GM23338 (cell line): Measurements from ENCODE around the gene ZNF692. TPM values are rescaled to one million over a fixed set of nuclear protein-coding genes. Genes with fewer than 3 reads are reported as not detected.

ENCODE experiments used
- microRNA-seq: library from miRNA; unstranded; fragments of <30 nt; microRNA quantifications from one replicate; pipeline ENCODE4, GENCODE V29; 2017
- polyA plus RNA-seq: library from polyadenylated mRNA; unstranded; fragments of >200 nt; fragmentation: Nextera tagmentation; extraction: Ambion mirVana; gene quantifications from 2 replicates; pipeline ENCODE4 v1.2.1, GENCODE V29; 2016
- small RNA-seq: library from RNA; depleted of rRNA; stranded (forward); fragments of <200 nt; gene quantifications from one replicate; pipeline ENCODE3, GENCODE V24; 2014; ENCODE audit warnings: low replicate concordance
- total RNA-seq: library from RNA; depleted of rRNA; stranded (reverse); fragments of >200 nt; shearing (Covaris generic); gene quantifications from 2 replicates; pipeline ENCODE4 v1.2.3, GENCODE V29; 2014; rRNA removed

Gene ZNF692
- total and polyA plus RNA-seq, 2 experiments from 2014 or later: 41.2 to 57.1 TPM

Small RNA genes lying within 50 kb of the gene (microRNA-seq; reads per million reads assigned to microRNA genes)
- gene MIR3124: not detected

Small RNA genes lying within 50 kb of the gene (small RNA-seq; reads per million reads assigned to genes)
- not detected for gene MIR3124

Other genes starting within 250 kb of the ZNF692 start
- gene OR2T11, start 224.0 kb downstream of the ZNF692 start, total RNA-seq: not detected in 2 replicates
- gene OR2T11, start 224.0 kb downstream of the ZNF692 start, polyA plus RNA-seq: not detected in 2 replicates
- not detected in 2 replicates for gene OR2T35, start 213.8 kb downstream of the ZNF692 start, total RNA-seq
- gene OR2T35, start 213.8 kb downstream of the ZNF692 start, polyA plus RNA-seq: not detected in 2 replicates
- not detected in 2 replicates for gene OR2T27, start 203.6 kb downstream of the ZNF692 start, total RNA-seq
- gene OR2T27, start 203.6 kb downstream of the ZNF692 start, polyA plus RNA-seq: not detected in 2 replicates
- not detected in 2 replicates for gene OR14I1, start 156.3 kb downstream of the ZNF692 start, total RNA-seq
- not detected in 2 replicates for gene OR14I1, start 156.3 kb downstream of the ZNF692 start, polyA plus RNA-seq
- not detected in 2 replicates for gene LYPD8, start 103.3 kb downstream of the ZNF692 start, total RNA-seq
- not detected in 2 replicates for gene LYPD8, start 103.3 kb downstream of the ZNF692 start, polyA plus RNA-seq
- gene SH3BP5L, start 33.2 kb downstream of the ZNF692 start, total RNA-seq: 16.8 and 26.1 TPM in 2 replicates
- gene SH3BP5L, start 33.2 kb downstream of the ZNF692 start, polyA plus RNA-seq: 2.8 and 3.9 TPM in 2 replicates
- gene ZNF672, start 20.9 kb downstream of the ZNF692 start, total RNA-seq: 26.3 and 39.7 TPM in 2 replicates
- gene ZNF672, start 20.9 kb downstream of the ZNF692 start, polyA plus RNA-seq: 9.0 and 10.3 TPM in 2 replicates
- gene PGBD2, start 47.1 kb upstream of the ZNF692 start, total RNA-seq: 6.6 and 10.2 TPM in 2 replicates
- 4.8 and 5.7 TPM in 2 replicates for gene PGBD2, start 47.1 kb upstream of the ZNF692 start, polyA plus RNA-seq